ENCODE results near the gene JCHAIN.
"Not testable (repeated sequence)": the region's sequence is repeated elsewhere in the genome, so short reads cannot be mapped to it uniquely, and the experiment has no call there.

Gene JCHAIN

DNA sequence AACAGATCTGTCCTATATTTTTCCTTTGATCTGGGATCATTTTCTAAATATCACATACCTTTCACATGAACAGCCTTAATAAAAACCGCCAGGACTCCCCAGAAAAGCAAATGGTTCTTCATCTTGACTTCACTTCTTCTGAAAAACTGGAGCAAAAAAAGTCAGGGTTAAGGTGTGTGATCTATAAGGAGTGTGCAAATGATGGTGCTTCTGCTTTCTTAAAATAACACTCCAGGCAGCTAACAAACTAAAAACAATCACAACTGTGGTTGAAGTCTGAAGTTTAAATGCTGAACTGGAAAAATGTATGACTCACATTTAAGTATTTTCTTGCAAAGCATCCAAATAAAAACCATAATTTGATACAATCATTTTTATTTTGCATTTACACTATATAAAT is at the start of gene JCHAIN:
Gene JCHAIN, minus strand, starts transcription at position 140 of the 400 bp plus-strand sequence. Its CDS starts 18 bp downstream, at position 122.
- DNase-seq = no peak

DNA sequence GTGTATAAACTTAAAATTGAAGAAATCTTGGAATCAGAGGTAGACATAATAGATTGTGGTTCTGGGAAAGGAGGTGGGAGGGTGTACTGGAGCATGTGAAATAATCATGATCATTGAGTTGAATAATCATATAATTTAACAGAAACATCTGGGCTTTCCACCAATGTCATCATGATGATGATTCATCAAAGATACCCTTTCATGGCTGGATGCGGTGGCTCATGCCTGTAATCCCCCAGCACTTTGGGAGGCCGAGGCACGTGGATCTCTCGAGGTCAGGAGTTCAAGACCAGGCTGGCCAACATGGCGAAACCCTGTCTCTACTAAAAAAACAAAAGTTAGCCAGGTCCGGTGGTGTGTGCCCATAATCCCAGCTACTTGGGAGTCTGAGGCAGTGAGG is 48.8 kb upstream of the JCHAIN start:
- DNase-seq = no peak

- DNase-seq = no peak
Measured at GRCh38 chr4:70714079-70714887, 48.0 kb upstream of the JCHAIN start.

DNA sequence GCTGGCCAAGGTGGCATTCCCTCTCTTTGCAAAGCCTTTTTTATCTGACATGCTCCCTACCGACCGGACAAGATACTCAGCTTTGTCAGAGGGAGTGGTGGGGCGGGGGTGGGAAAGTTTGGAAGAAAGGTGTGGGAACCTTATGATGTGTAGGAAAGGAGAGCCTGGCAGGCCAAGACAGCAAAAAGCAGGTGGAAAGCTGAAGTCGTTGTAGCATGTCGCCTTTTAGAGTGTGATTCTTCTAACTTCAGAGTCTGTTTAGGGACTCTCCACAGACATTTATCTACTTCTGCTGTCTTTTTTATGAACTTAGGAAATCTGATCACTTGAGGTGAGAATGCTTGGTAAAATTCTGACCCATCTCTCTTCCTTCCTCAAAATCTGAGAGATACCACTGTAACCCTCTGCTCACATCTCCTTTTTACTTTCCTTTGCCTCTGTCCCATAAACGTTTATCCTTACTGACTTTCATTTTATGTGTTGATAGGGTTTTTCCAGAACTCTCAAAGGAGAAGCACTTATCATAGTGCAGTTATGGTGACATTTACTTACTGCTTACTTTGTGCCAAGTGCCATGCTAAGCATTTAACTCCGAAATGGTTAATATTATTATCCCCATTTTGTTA is 47.3 kb upstream of the JCHAIN start:
- no peak for DNase-seq

DNA sequence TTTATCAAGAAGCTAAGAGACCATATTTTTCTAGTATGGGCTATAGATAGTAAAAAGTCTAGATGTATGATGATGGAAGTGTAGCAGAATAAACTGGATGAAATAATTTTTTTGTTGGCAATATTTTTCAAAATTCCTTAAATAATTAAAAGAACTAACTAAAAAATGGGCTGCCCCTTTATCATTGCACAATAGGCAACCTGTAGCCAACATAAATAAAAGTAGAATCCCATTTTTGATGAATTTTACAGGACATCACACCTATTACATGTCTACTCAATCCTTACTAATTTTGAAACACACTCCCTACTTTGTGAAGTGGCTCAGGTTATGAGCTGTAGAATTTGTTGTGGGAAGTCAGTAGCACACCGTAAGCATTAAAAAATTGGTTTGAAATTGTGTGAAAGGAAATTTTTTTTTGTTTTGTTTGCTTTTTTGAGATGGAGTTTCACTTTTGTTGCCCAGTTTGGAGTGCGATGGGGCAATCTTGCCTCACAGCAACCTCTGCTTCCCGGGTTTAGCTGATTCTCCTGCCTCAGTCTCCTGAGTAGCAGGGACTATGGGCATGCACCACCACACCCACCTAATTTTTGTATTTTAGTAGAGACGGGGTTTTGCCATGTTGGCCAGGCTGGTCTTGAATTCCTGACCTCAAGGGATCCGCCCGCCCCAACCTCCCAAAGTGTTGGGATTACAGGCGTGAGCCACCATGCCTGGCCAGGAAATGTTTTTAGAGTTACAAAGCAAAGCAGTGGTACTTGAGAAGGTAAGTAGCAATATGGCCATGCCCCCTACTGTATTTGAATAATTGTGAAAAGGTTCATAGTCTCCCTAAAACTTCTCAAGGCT is 46.5 kb upstream of the JCHAIN start:
- DNase-seq = no peak

DNA sequence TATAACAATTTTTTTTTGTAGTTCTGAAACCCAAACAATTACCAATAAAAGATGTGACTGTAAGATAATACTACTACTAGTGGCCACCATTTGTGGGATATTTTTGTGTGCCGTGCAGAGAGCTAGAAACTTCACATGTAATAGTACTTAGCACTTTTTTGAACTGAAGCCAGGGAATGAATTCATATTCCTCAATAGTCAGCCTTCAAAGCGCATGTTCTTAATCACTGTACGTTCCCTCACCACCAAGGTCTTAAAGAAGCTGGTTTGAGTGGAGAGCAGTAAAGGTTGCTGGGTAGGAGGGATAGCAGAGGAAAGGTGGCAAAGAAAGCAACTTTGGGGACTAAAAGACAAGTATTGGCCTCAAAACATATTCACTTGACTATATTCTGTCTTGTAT is 45.8 kb upstream of the JCHAIN start:
- DNase-seq = no peak

DNA sequence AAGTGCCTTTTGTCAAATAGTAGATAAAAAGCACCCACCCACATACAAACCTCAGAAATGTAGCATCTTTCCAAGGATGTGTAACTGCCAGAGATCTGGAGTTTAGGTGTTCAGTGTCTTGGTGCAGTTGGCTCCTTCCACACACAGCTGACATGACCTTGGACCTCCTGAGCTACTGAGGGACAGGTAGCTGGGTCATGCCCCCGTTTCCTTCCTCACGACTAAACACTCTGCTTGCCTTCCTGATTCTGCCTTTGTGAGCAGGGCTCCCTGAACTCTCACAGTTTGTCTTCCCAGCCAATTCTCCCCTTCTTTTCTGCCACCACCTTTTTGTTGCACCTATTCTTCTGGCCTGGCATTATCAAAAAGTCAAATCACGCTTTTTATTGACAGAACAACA is 45.3 kb upstream of the JCHAIN start:
- no peak for DNase-seq

DNA sequence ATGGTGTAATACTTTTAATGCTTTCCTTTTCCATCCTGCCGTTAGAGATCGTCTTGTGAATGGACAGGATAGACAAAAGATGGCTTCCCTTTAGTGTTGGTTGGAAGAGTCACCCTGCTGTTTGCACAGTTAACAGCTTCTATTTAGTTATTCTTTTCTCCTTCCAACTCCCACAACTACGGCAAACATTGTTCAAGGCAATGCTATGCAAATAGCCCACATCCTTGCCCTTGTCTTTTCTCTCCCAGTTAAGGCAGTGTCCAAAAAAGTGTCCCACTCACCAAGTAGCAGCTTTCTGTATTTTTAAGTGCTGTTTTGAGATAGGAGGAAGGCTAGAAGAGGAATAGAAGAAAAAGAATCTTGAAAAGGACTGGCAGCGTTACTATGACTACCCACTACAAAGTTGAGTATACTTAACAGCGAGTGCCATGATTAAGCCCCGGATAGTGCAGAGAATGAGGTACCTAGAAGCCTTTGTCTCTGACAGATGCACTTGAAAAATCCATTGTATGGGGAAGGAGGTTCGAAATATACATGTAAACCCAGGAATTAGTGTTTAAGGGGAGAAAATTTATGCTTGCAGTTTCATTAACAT is 43.4 kb upstream of the JCHAIN start:
- DNase-seq = no peak

DNA sequence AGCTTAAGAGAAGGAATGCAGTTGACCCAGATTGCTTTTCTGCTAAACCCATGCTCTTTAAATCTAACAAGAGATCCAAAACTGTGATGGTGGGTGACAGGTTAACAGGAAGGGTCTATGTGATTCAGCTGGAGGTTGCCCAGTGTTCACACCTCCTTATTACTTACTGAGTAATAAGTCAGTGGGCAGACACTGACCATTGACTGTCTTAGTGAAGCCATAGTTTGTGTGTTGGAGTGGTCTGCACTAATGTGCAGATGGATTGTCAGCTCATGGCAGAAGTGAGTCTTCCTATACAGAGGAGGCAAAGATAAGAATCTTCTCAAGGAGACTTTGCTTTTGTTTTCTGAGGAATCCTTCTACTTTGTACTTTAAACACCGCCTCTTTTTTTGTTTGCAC is 40.2 kb upstream of the JCHAIN start:
- no peak for DNase-seq

DNA sequence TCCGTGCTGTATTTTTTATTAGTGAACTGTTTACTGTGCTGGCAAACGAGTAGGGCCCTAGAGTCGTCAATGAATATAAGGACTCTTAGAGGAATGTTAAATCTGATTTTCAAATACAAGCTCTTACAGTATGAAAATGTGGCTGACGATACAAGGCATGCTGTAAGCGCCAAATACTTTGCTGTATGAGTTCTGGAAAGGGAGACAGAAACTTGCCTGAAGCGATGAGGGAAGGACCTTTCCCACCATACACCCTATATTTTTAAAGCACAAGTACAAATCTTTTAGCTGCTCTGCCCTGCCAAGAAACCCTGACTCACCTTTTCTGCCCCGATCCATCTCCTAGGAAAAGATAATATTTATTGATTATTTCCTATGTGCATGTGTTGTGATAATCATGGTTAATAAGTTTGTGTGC is 39.7 kb upstream of the JCHAIN start:
- no peak for DNase-seq

GRCh38 chr4:70705183-70706043 is 39.1 kb upstream of the JCHAIN start:
- peak; percentile 78 for DNase-seq

DNA sequence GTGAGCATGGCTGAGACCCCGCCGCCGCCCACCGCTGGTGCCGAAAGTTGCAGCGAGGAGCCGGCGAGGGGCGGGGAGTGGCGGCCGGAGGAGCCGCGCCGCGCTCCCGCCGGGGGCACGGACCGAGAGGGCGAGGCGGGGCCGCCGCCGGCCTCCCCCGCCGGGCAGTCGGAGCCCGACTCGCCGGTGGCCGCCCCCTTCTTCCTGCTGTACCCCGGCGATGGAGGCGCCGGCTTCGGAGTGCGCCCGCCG is 38.5 kb upstream of the JCHAIN start:
- DNase-seq = no peak

GRCh38 chr4:70704215-70704930 is 38.1 kb upstream of the JCHAIN start:
- peak; percentile 72 for DNase-seq

DNA sequence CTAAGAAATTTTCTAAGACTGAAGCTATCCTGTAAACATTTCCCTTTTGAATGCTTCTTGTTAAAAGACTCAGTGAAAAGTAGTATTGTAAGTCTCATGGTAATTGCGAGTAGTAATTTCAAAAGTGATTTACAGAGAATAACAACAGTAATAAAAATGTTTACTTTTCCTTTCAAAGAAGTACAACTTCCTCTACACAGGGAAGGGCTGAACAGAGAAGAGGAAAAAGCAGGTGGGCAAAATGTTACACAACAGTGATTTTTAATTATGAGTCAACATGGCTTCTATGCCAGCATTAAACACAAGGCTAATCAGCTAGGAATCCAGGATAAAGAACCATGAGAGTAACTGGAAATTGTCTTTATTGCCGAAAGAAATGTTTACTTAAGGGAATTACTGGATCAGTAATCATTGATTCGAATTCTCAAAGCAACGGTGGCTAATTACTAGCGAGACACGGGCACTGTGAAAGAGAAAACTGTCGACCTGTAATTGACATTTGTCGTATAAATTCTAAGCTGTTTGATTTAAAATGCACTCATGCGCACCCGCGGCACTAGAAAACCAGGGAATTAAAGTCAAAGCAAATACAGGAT is 37.4 kb upstream of the JCHAIN start:
- no peak for DNase-seq

DNA sequence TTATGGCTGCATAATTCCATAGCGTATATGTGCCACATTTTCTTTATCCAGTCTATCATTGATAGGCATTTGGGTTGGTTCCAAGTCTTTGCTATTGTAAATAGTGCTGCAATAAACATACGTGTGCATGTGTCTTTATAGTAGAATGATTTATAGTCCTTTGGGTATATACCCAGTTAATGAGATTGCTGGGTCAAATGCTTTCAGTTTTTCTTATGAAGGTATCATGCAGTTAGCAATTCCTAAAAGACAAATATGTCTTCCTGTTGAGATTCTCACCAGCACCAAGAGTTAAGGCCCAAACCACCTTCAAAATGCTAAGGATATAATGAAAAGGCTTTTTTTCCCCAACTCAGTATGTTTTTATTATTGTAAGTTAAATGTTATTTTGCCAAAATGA is 36.3 kb upstream of the JCHAIN start:
- DNase-seq = not testable (repeated sequence)

GRCh38 chr4:70701271-70701670 is 35.0 kb upstream of the JCHAIN start:
- DNase-seq = no peak

DNA sequence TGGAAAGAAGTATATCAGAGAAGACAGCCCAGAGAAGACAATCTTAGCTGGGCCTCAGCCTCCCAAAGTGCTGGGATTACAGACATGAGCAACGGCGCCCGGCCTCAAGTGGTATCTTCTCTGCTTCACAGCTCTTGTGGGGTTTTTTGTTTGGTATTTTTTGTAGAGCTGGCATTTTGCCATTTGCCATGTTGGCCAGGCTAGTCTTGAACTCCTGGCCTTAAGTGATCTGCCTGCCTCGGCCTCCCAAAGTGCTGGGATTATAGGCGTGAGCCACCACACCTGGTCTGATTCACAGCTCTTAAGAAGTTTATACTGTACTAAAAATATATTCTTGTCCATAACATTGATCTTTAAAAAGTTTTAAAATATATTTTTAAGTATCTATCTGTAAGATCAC is 34.4 kb upstream of the JCHAIN start:
- no peak for DNase-seq

GRCh38 chr4:70698435-70698834 is 32.1 kb upstream of the JCHAIN start:
- not testable (repeated sequence) for DNase-seq

DNA sequence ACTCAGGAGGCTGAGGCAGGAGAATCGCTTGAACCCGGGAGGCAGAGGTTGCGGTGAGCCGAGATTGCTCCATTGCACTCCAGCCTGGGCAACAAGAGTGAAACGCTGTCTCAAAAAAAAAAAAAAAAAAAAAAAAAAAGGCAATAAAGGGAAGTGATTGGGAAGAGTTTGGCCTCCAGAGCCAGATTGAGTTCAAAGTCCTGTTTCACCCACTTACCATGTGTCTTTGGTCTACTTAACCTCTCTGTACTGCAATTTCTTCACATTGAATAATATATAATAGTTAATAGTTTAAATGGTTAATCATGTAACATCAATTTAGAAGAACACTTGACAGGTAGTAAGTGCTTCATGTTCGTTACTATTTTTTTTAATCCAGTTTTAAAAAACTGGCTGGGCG is 28.3 kb upstream of the JCHAIN start:
- DNase-seq = not testable (repeated sequence)

- no peak for DNase-seq
Measured at GRCh38 chr4:70691661-70692060, 25.4 kb upstream of the JCHAIN start.

DNA sequence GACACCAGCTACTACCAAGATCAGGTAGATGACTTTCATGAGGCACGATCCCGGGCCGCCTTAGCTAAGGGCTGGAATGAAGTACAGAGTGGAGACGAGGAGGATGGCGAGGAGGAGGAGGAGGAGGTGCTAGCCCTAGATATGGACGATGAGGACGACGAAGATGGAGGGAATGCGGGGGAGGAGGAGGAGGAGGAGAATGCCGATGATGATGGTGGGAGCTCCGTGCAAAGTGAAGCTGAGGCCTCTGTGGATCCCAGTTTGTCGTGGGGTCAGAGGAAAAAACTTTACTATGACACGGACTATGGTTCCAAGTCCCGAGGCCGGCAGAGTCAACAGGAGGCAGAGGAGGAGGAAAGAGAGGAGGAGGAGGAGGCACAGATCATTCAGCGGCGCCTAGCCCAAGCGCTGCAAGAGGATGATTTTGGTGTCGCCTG is 22.5 kb upstream of the JCHAIN start:
- DNase-seq = no peak

All from CD4-positive, alpha-beta T cell treated with Interleukin-21 for 1 hour (primary cell).